ENCODE results near the gene RAF1.

DNA sequence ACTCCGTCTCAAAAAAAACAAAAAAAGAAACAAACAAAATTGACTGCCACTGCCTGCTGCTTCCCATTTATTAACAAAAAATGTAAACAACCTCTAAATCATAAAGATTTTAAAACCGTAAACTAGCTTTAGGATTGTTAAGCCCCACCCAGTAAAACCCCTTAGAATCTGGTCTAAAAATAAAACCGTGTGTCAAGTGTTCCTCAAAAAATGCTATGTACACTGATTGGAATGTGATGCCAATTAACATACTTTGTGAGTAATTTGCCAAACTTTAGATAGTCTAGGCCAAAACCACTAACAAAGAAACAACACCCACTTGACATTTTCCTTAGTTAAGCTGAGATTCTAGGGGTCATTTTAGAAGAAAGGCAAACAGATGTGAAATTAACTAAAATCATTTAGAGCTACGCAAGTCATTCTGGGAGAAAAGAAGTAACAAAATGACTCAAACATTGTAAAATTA is 5.3 kb downstream of the RAF1 start:
- TF ChIP-seq CTCF (IDR thresholded peaks at IDR 0.05 in 2 of 3, conservative IDR thresholded peaks at IDR 0.05 in 1 of 3; ENCODE audit: borderline replicate concordance in 1 of 3, insufficient read depth in 1 of 3, low read depth in 2 of 3, low read length in 2 of 3) (no peak), CBX3 (IDR thresholded peaks at IDR 0.05; ENCODE audit: low read depth) (no peak), TCF7L2 (IDR thresholded peaks at IDR 0.05; ENCODE audit: borderline replicate concordance, extremely low read depth, insufficient read depth, insufficient read length) (no peak), YY1 (IDR thresholded peaks at IDR 0.05; ENCODE audit: extremely low read depth, insufficient replicate concordance, low read depth, low read length) (no peak), EZH2 (IDR thresholded peaks at IDR 0.05) (no peak), EGR1 (IDR thresholded peaks at IDR 0.05; ENCODE audit: low read depth) (no peak), ELF1 (IDR thresholded peaks at IDR 0.05; ENCODE audit: borderline replicate concordance, low read depth) (no peak), POLR2A (IDR thresholded peaks at IDR 0.05; ENCODE audit: borderline replicate concordance, extremely low read depth, insufficient read depth, insufficient read length) (no peak), JUND (IDR thresholded peaks at IDR 0.05) (no peak)
- TF ChIP-seq, protein P1, sequence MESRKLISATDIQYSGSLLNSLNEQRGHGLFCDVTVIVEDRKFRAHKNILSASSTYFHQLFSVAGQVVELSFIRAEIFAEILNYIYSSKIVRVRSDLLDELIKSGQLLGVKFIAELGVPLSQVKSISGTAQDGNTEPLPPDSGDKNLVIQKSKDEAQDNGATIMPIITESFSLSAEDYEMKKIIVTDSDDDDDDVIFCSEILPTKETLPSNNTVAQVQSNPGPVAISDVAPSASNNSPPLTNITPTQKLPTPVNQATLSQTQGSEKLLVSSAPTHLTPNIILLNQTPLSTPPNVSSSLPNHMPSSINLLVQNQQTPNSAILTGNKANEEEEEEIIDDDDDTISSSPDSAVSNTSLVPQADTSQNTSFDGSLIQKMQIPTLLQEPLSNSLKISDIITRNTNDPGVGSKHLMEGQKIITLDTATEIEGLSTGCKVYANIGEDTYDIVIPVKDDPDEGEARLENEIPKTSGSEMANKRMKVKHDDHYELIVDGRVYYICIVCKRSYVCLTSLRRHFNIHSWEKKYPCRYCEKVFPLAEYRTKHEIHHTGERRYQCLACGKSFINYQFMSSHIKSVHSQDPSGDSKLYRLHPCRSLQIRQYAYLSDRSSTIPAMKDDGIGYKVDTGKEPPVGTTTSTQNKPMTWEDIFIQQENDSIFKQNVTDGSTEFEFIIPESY (IDR thresholded peaks at IDR 0.05; ENCODE audit: extremely low read depth, insufficient replicate concordance, low read length) = no peak
